Measurements from ENCODE around the gene ROR2.

ROR2 gene

DNA sequence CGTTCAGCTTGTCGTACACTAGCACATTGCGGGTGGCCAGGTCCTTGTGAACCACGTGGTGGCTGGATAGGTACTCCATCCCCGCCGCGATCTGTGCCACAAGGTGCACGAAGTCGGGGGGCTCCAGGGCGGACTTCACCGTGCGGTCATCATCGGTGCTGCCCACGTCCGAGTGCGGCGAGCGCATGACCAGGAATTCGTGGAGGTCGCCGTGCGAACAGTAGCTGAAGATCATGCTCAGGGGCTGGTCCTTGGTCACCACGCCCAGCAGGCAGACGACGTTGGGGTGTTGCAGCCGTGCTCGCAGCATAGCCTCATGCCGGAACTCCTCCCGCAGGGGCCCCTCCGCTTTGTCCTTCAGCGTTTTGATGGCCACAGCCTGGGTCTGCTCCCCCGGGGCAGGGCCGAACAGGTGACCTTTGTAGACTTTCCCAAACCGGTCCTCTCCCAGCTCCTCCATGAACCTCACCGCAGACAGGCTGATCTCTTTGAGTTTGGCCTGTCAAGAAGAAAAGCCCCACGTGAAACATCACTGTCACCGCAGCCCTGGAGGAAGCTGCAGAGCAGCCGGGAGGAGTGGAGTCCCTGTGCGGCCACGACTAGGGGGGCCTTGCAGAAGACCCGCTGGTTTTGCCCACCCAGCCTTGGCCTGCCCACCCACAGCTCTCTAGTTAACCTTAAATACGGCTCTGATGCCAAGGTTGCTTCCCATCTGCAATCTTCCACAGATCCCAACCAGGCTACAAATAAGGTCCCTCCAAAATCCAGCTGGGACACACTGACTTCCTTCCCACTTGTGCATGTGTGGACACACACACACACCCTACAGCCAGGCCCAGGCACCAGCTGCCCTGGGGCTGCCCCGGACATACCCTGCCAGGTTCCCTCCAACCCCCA lies 225.2 kb downstream of the ROR2 start:
- ChIA-PET POLR2A (no interaction called here), CTCF (interaction anchor here (0.9 to 5.8 kb wide), 7 partner anchors 9 to 810 kb away, joined by 3 to 71 read pairs (median 9); no protein-coding TSS in a partner anchor)
- TF ChIP-seq, protein P1, sequence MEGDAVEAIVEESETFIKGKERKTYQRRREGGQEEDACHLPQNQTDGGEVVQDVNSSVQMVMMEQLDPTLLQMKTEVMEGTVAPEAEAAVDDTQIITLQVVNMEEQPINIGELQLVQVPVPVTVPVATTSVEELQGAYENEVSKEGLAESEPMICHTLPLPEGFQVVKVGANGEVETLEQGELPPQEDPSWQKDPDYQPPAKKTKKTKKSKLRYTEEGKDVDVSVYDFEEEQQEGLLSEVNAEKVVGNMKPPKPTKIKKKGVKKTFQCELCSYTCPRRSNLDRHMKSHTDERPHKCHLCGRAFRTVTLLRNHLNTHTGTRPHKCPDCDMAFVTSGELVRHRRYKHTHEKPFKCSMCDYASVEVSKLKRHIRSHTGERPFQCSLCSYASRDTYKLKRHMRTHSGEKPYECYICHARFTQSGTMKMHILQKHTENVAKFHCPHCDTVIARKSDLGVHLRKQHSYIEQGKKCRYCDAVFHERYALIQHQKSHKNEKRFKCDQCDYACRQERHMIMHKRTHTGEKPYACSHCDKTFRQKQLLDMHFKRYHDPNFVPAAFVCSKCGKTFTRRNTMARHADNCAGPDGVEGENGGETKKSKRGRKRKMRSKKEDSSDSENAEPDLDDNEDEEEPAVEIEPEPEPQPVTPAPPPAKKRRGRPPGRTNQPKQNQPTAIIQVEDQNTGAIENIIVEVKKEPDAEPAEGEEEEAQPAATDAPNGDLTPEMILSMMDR (IDR thresholded peaks at IDR 0.05; ENCODE audit: insufficient read depth, low read length, missing control alignments), result no peak
- no peak for DNase-seq (ENCODE audit: low read depth, low spot score)
- no peak overlapping the region for H3K4me3 ChIP-seq (ENCODE audit: low read depth, low read length)

DNA sequence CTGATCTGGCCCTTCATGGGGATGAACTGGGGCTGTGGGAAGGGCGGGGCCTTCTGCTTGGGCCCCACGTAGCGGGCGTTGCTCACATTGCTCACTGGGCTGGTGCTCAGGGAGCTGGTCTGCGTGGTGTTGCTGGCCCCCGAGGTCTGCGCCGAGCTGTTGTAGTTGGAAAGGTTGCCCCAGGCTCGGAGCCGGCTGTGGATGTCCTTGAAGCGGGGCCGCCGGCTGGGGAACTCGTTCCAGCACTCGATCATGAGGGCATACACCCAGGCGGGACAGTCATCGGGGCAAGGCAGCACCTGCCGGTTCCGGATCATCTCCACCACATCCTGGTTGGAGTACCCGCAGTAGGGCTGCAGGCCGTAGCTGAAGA lies 226.0 kb downstream of the ROR2 start:
- TF ChIP-seq, protein P1 (IDR thresholded peaks at IDR 0.05; ENCODE audit: insufficient read depth, low read length, missing control alignments), result no peak
- POLR2A ChIA-PET, result no interaction called here
- no peak for DNase-seq (ENCODE audit: low read depth, low spot score)
- CTCF ChIA-PET, result interaction anchor here (0.8 to 2.2 kb wide), 4 partner anchors 11 to 809 kb away, joined by 3 to 12 read pairs (median 6); no protein-coding TSS in a partner anchor
- H3K4me3 ChIP-seq (ENCODE audit: low read depth, low read length), result no peak overlapping the region

DNA sequence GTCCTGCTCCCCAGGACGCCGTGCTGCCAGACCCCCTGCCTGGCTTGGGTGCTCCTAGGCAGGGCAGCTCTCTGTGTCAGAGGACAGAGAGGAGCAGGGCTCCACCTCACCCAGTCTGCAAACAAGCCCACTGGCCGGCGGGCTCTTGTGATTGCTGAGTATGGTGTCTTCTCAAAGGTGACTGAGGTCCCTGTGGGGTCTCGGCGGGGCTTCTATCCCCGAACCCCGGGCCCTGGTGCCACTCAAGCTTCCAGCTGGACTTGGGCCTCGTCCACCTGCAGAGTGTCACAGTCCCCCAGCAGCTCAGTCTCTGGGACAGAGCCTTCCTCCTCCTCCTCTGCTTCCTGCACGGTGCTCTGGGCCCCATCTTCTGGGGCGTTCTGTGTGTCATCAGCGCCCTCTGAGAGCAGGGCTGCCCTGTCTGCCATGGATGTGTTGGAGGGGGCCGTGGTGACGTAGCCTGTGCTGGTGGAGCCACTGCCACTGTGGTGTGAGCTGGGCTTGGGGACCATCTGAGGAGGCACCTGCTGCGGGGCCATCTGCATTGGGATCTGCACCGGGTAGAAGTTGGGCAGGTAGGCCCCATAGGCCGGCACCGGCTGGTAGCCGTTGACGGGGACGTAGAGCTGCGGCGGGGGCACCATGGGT lies 226.5 kb downstream of the ROR2 start:
- TF ChIP-seq, protein P1 (IDR thresholded peaks at IDR 0.05; ENCODE audit: insufficient read depth, low read length, missing control alignments), result no peak

DNA sequence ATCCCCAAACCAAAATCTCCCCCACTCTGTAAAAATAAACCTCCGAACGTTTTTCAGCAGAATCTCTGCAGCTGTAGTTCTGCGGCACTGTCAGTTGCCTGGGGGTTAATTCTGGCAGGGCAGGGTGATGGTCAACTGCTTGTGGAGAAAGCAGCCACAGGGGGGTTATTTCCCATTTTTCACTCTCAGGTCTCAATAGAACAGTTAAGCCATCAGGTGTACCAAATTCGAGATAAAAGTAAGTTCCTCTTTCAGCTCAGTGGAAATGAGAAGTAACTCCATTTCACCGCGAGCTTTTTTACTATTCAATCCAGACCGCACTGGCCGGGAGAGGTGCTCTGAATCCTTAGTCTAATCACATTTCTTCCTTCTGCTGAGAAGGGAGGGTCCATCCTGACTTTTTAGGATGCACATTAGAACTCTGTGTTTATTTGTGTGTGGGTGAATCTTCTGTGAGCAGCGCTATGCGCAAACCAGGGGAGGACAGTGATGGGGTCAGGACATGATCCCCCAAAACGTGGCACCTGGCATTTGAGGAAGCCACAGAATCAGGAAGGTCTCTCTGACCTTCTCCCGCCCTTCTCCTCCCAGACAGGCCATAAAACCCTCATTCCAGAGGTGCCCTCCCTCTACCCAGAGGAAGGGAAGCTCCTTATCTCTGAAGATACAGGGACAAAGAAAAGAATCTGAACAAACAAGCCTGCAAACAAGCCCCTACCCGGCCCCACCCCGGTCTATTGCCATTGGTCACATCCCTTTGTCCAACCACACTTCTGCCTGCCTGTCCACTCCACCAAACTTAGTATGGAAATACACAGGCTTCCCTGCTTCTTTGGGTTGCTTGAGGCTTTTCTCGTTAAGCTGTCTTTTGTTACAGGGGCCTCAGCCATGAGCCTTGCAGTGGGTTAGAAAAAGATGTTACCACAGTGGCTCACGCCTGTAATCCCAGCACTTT lies 229.0 kb downstream of the ROR2 start:
- no peak for DNase-seq (ENCODE audit: low read depth, low spot score)
- POLR2A ChIA-PET, result interaction anchor here (1.0 kb wide), 1 partner anchor 621 kb away, joined by 4 read pairs; no protein-coding TSS in a partner anchor
- CTCF ChIA-PET, result interaction anchor here (0.9 to 6.0 kb wide), 7 partner anchors 7 to 805 kb away, joined by 3 to 49 read pairs (median 7); no protein-coding TSS in a partner anchor

More for the DNA sequence above, 226.5 kb downstream of the ROR2 start:
- no peak overlapping the region for H3K4me3 ChIP-seq (ENCODE audit: low read depth, low read length)
- ChIA-PET POLR2A (no interaction called here), CTCF (interaction anchor here (0.8 to 2.2 kb wide), 4 partner anchors 11 to 809 kb away, joined by 3 to 12 read pairs (median 6); no protein-coding TSS in a partner anchor)
- no peak for DNase-seq (ENCODE audit: low read depth, low spot score)

DNA sequence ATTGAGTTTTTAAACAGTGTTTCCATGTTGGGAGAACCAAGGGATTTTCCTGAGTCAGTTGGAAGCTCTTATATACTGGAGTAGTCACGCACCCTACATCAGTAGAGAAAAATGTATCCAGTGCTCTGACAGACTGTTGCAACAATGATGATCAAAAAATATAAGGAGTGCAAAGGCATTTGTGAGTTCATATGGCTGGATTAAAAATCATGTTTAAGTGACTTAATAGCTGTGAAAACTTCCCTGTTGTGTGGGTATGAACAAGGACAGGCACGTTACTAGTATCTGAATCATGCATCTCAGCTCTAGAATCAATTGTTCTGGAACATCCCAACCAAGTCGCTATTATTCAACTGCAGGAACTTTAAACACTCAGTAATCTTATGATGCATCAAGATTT lies 229.7 kb downstream of the ROR2 start:
- CTCF ChIA-PET, result interaction anchor here (0.9 to 6.0 kb wide), 7 partner anchors 8 to 805 kb away, joined by 3 to 49 read pairs (median 7); no protein-coding TSS in a partner anchor
- H3K4me3 ChIP-seq (ENCODE audit: low read depth, low read length), result no peak overlapping the region
- TF ChIP-seq, protein P1 (IDR thresholded peaks at IDR 0.05; ENCODE audit: insufficient read depth, low read length, missing control alignments), result no peak
- POLR2A ChIA-PET, result interaction anchor here (1.0 kb wide), 1 partner anchor 620 kb away, joined by 4 read pairs; no protein-coding TSS in a partner anchor
- DNase-seq (ENCODE audit: low read depth, low spot score), result no peak

More for the DNA sequence above, 229.0 kb downstream of the ROR2 start:
- no peak overlapping the region for H3K4me3 ChIP-seq (ENCODE audit: low read depth, low read length)
- TF ChIP-seq, protein P1 (IDR thresholded peaks at IDR 0.05; ENCODE audit: insufficient read depth, low read length, missing control alignments), result no peak
